K562 (cell line): ENCODE results near the gene FBP2. TPM values are rescaled to one million over a fixed set of nuclear protein-coding genes. Genes with fewer than 3 reads are reported as not detected.

Experiments
- ATAC-seq: fragments of 200-7000 bp; cut with Tn5 transposase; 3 replicates; pipeline ENCODE4 v1.9.1; 2020; ENCODE audit warnings: moderate library complexity
- BruUV-seq: library from RNA; stranded (reverse); fragments of 400-500 nt; replicated peaks from 2 replicates; lab custom pipeline; 2021; lab: Mats Ljungman, UMichigan
- CTCF ChIA-PET: fragments of 300-600 bp; formaldehyde crosslinking; extraction: SDS; loops from one replicate; lab custom pipeline; 2021; ENCODE audit warnings: low intra/inter-chr PET ratio; lab: Yijun Ruan, JAX
- POLR2A ChIA-PET: fragments of 300-600, 350-650 bp; sonication (Branson Sonifier 250); formaldehyde crosslinking; extraction: SDS; loops from one replicate; lab custom pipeline; 2021; ENCODE audit warnings: antibody characterized with exemption, inconsistent platforms; lab: Yijun Ruan, JAX
- DNase-seq, 4 experiments: peaks; one replicate each; pipeline versions ENCODE4 v3.0.0 to v3.0.0-alpha.2; 2011 to 2018; ENCODE audit warnings: low spot score in 3 of 4, mixed read lengths in 3 of 4; ENCODE audit errors: extremely low read depth in 1 of 4
- FAIRE-seq: peaks from 2 replicates; lab custom pipeline; 2011; peaks lifted over from hg19 to GRCh38; lab: Jason Lieb, UNC
- H2AFZ ChIP-seq: 2 replicates; pipeline ENCODE4 v1.6.0; 2011; ENCODE audit warnings: low read depth, low read length, control low read depth, inconsistent platforms
- H3K27ac ChIP-seq: fragments of 200-600 bp; 3 replicates; pipeline ENCODE4 v1.8.0; 2011; ENCODE audit warnings: low read depth, mild to moderate bottlenecking, control low read depth, inconsistent platforms, low read length, moderate library complexity, mixed read lengths; ENCODE audit errors: extremely low read depth
- H3K27me3 ChIP-seq, 2 experiments: fragments of 300-600 bp in 1 of 2; 2 replicates in 1 of 2; 3 replicates in 1 of 2; pipeline versions ENCODE4 v1.6.0 to v1.8.0; 2011; ENCODE audit warnings: inconsistent platforms in 2 of 2, low read length in 2 of 2, mild to moderate bottlenecking in 1 of 2, mixed read lengths in 1 of 2, moderate library complexity in 1 of 2; ENCODE audit not compliant: control insufficient read depth in 2 of 2, insufficient read depth in 2 of 2
- H3K36me3 ChIP-seq: fragments of 300-600 bp; 3 replicates; pipeline ENCODE4 v1.8.0; 2011; ENCODE audit warnings: mild to moderate bottlenecking, low read length, inconsistent platforms; ENCODE audit not compliant: control insufficient read depth, insufficient read depth
- H3K4me1 ChIP-seq, 2 experiments: fragments of 200-600 bp in 1 of 2; replicated peaks in 1 of 2; 2 replicates in 1 of 2; 3 replicates in 1 of 2; pipeline versions ENCODE4 v1.5.1 to v1.8.0; 2011; ENCODE audit warnings: inconsistent platforms in 2 of 2, low read length in 2 of 2, mild to moderate bottlenecking in 1 of 2, mixed read lengths in 1 of 2, moderate library complexity in 1 of 2; ENCODE audit not compliant: control insufficient read depth in 2 of 2, insufficient read depth in 2 of 2
- H3K4me2 ChIP-seq: 2 replicates; pipeline ENCODE4 v1.6.1; 2011; ENCODE audit warnings: low read length, control low read depth, inconsistent platforms, mixed read lengths; ENCODE audit not compliant: insufficient read depth
- H3K4me3 ChIP-seq: fragments of 200-600 bp; sonication (generic), shearing (Covaris generic); 2 replicates; pipeline ENCODE4 v1.5.1; 2016; ENCODE audit warnings: control low read depth, inconsistent platforms
- H3K79me2 ChIP-seq: fragments of 200-600 bp; 3 replicates; pipeline ENCODE4 v1.8.0; 2011; ENCODE audit warnings: low read length, inconsistent platforms; ENCODE audit not compliant: control insufficient read depth, insufficient read depth
- H3K9ac ChIP-seq, 2 experiments: 2 replicates each; pipeline versions ENCODE4 v1.6.0 to v1.6.1; 2011; ENCODE audit warnings: low read depth in 2 of 2, low read length in 2 of 2, control low read depth in 1 of 2, inconsistent platforms in 1 of 2, mild to moderate bottlenecking in 1 of 2, mixed read lengths in 1 of 2; ENCODE audit not compliant: insufficient read depth in 1 of 2
- H3K9me1 ChIP-seq: one replicate; pipeline ENCODE4 v1.6.0; 2011; ENCODE audit warnings: inconsistent platforms, mild to moderate bottlenecking, low read length, moderate library complexity; ENCODE audit not compliant: control insufficient read depth, insufficient read depth
- H3K9me3 ChIP-seq: replicated peaks from 2 replicates; pipeline ENCODE4 v1.5.1; 2011; ENCODE audit warnings: low read depth, low read length, inconsistent platforms; ENCODE audit not compliant: control insufficient read depth, insufficient read depth
- H4K20me1 ChIP-seq: replicated peaks from 2 replicates; pipeline ENCODE4 v1.6.1; 2011; ENCODE audit warnings: low read length, inconsistent platforms, mixed read lengths; ENCODE audit not compliant: control insufficient read depth, insufficient read depth
- EHMT2 ChIP-seq: fragments of 450-650 bp; IDR thresholded peaks from 2 replicates; pipeline ENCODE4 v1.6.1; 2018; ENCODE audit warnings: antibody characterized with exemption
- EWSR1 ChIP-seq: fragments of 450-650 bp; IDR thresholded peaks from 2 replicates; pipeline ENCODE4 v1.6.1; 2018; ENCODE audit warnings: borderline replicate concordance, mild to moderate bottlenecking, low read depth, moderate library complexity; ENCODE audit not compliant: partially characterized antibody
- FOSL1 ChIP-seq: fragments of 200-800 bp; sonication (Bioruptor generic); conservative IDR thresholded peaks from 2 replicates; pipeline ENCODE4 v1.6.1; 2016; ENCODE audit warnings: missing genetic modification characterization, missing compliant biosample characterization
- FOXJ3 ChIP-seq: sonication (generic); formaldehyde crosslinking; IDR thresholded peaks from 2 replicates; pipeline ENCODE4 v1.4.0; 2020; ENCODE audit warnings: mild to moderate bottlenecking, missing genetic modification reagents
- GATAD2B ChIP-seq: fragments of 450-650 bp; IDR thresholded peaks from 2 replicates; pipeline ENCODE4 v1.6.1; 2017; ENCODE audit warnings: mild to moderate bottlenecking, borderline replicate concordance
- KDM4B ChIP-seq, 2 experiments: fragments of 450-650 bp in 1 of 2; sonication (generic) in 1 of 2; IDR thresholded peaks; 2 replicates each; pipeline ENCODE4 v1.6.1; 2016 to 2017; ENCODE audit warnings: borderline replicate concordance in 2 of 2, antibody characterized with exemption in 1 of 2, low read depth in 1 of 2, mild to moderate bottlenecking in 1 of 2
- MCM3 ChIP-seq: fragments of 450-650 bp; IDR thresholded peaks from 2 replicates; pipeline ENCODE4 v1.6.1; 2016
- NKRF ChIP-seq: fragments of 450-650 bp; IDR thresholded peaks from 2 replicates; pipeline ENCODE4 v1.6.1; 2016; ENCODE audit warnings: borderline replicate concordance
- RUNX1 ChIP-seq: sonication (generic); IDR thresholded peaks from 2 replicates; pipeline ENCODE4 v1.6.1; 2016; ENCODE audit warnings: antibody characterized with exemption, low read depth
- TAF1 ChIP-seq: IDR thresholded peaks from 2 replicates; pipeline ENCODE4 v1.6.1; 2011; ENCODE audit warnings: mild to moderate bottlenecking, low read length, moderate library complexity; ENCODE audit not compliant: insufficient read depth, control insufficient read depth, severe bottlenecking; ENCODE audit errors: extremely low read depth
- TAF7 ChIP-seq: fragments of 450-650 bp; IDR thresholded peaks from 2 replicates; pipeline ENCODE4 v1.6.1; 2016; ENCODE audit warnings: missing genetic modification characterization, missing compliant biosample characterization
- ZBTB17 ChIP-seq: fragments of 450-650 bp; formaldehyde crosslinking; IDR thresholded peaks from 2 replicates; pipeline ENCODE4 v1.4.0; 2020; ENCODE audit warnings: mild to moderate bottlenecking
- ZNF707 ChIP-seq: fragments of 250-450 bp; sonication (Bioruptor Pico); conservative IDR thresholded peaks from 2 replicates; pipeline ENCODE4 v1.8.0; 2022; ENCODE audit warnings: inconsistent platforms, mild to moderate bottlenecking, moderate library complexity
- WGBS: fragments of 100-300 bp; shearing (Covaris generic); methylation state at CpG from one replicate; pipeline ENCODE4 v1.1.6; 2016; ENCODE audit warnings: low coverage, mixed read lengths; ENCODE audit not compliant: insufficient coverage; ENCODE audit errors: missing lambda C conversion rate; 5-methylcytosine and 5-hydroxymethylcytosine counted together
- in situ Hi-C: fragments of 300-500 bp; cut with MboI; formaldehyde crosslinking; loops from 4 replicates; pipeline ENCODE4 v1.15.0; 2018; ENCODE audit warnings: inconsistent platforms, mixed read lengths
- intact Hi-C: fragments of 100-400 bp; cut with micrococcal nuclease; formaldehyde crosslinking; loops from 2 replicates; pipeline ENCODE4 v1.14.2; 2022
- polyA plus RNA-seq, 8 experiments: library from polyadenylated mRNA; depleted of rRNA in 4 of 8; stranded (reverse) in 5 of 8; unstranded in 3 of 8; fragments of >200 nt; fragmentation: Nextera tagmentation in 2 of 8; fragmentation: Illumina TruSeq in 1 of 8; extraction: Ambion mirVana in 2 of 8; extraction: Trizol in 1 of 8; gene quantifications; 2 replicates each; pipeline versions ENCODE4 v1.2.1 to v1.2.3, GENCODE V29; 2011 to 2014; ENCODE audit warnings: inconsistent platforms in 1 of 8, missing spikeins in 1 of 8
- total RNA-seq, 7 experiments: library from RNA; depleted of rRNA in 6 of 7; stranded (reverse); fragments of >200 nt in 6 of 7; fragmentation: Illumina TruSeq in 2 of 7; extraction: Trizol in 2 of 7; gene quantifications; 2 replicates each; pipeline versions ENCODE4 v1.2.1 to v1.2.3, GENCODE V29; 2011 to 2021; ENCODE audit warnings: low replicate concordance in 1 of 7

Gene FBP2
- total and polyA plus RNA-seq, 9 of the 15 experiments (the other 6 are each of a cell fraction or from before 2014, with no cell fraction given): 0.06 TPM; not detected in 7

DNA sequence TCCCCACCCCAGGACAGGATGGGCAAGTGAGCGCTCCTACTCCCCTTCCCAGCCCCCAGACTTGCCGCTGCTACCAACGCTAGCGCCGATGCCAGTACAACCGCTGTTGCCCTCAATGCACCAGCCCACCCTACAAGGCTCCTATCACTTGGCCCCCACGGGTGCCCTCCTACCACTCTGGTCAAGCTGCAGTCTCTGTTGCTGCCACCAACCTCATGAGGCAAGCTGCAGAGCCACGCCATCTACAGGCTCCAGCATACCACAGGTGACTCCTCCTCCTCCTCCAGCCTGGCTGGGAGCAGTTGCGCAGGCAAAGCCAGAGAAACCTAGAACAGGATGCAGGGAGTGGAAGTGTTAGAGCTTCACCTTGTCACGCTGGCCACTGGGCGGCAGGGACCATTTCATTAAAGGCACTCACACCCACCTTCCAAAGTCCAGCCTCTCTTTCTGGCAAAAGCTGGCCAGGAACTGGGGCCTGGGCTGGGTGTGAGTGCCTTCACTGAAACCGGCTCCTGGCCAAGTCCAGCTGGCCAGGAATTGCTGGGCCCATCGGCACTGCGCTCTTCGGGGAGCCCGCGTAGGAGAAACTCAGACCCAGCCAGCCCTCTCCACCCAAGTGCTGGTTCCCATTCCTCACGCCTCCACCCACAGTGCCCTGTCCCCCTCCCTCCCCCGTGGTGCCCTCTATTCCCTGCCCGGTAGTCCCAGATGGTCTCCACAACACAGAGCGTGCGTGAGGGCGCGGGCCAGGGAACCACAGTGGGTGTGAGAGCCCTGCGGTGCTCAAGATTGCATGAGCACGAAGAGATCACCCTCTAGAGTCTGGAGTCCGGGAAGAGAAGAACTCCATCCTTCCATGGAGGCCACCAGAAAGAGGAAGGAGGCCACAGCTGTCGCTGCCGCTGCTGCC, 40.3 kb downstream of the FBP2 start (continued):
- TF ChIP-seq RUNX1: no peak
- no peak for TF ChIP-seq KDM4B (IDR thresholded peaks at IDR 0.05; ENCODE audit: borderline replicate concordance in 2 of 2, low read depth in 1 of 2)

GRCh38 chr9:94545940-94546339, 47.7 kb downstream of the FBP2 start:
- no peak overlapping the region for H3K4me3 ChIP-seq
- no peaks in the 10 kb centered on the region for H3K79me2 ChIP-seq
- no peaks in the 10 kb centered on the region for H3K36me3 ChIP-seq
- H3K9me1 ChIP-seq: no peaks in the 10 kb centered on the region
- H2AFZ ChIP-seq: no peak overlapping the region
- no peak for FAIRE-seq
- ChIA-PET CTCF (no interaction called here), POLR2A (no interaction called here)
- no peaks in the 10 kb centered on the region; the same call in 1 of the 2 replicates for H3K9me3 ChIP-seq
- H3K27me3 ChIP-seq: no peaks in the 10 kb centered on the region; a peak in 1 of 5 replicates
- ATAC-seq: no peak
- H3K27ac ChIP-seq: no peak overlapping the region
- H3K9ac ChIP-seq: no peak overlapping the region
- intact Hi-C loops: no loop called here
- no peaks in the 10 kb centered on the region for H4K20me1 ChIP-seq
- WGBS: 0% methylated on average over 1 of the region's 1 CpG
- DNase-seq: no peak
- TF ChIP-seq TAF1: no peak
- no peak for TF ChIP-seq NKRF
- TF ChIP-seq FOSL1 (tag): no peak
- no peak for TF ChIP-seq EHMT2
- TF ChIP-seq GATAD2B: no peak
- no peak for TF ChIP-seq MCM3
- TF ChIP-seq EWSR1: no peak
- no peak for TF ChIP-seq FOXJ3 (CRISPR knock-in tag)
- TF ChIP-seq TAF7: no peak
- no peak for TF ChIP-seq ZNF707 (CRISPR knock-in tag)
- no peak for TF ChIP-seq ZBTB17 (CRISPR knock-in tag)
- in situ Hi-C loops: no loop called here
- no TSS peak for BruUV-seq
- no peaks in the 10 kb centered on the region for H3K4me1 ChIP-seq
- no peak overlapping the region for H3K4me2 ChIP-seq
